Hepatocyte (in vitro differentiated cells): ENCODE data around the gene FAM83E.

Source experiments
- EZH2phosphoT487 ChIP-seq: fragments of 200-600 bp; sonication (generic); IDR thresholded peaks from one replicate; pipeline ENCODE4 v1.6.1; 2018; ENCODE audit warnings: antibody characterized with exemption, mild to moderate bottlenecking, low read depth, moderate library complexity; ENCODE audit not compliant: unreplicated experiment, severe bottlenecking
- TF ChIP-seq, protein P1 (sequence below): fragments of 200-600 bp; sonication (generic); IDR thresholded peaks from 2 replicates; pipeline ENCODE4 v1.5.1; 2016; ENCODE audit warnings: antibody characterized with exemption, mild to moderate bottlenecking; ENCODE audit not compliant: poor library complexity

DNA sequence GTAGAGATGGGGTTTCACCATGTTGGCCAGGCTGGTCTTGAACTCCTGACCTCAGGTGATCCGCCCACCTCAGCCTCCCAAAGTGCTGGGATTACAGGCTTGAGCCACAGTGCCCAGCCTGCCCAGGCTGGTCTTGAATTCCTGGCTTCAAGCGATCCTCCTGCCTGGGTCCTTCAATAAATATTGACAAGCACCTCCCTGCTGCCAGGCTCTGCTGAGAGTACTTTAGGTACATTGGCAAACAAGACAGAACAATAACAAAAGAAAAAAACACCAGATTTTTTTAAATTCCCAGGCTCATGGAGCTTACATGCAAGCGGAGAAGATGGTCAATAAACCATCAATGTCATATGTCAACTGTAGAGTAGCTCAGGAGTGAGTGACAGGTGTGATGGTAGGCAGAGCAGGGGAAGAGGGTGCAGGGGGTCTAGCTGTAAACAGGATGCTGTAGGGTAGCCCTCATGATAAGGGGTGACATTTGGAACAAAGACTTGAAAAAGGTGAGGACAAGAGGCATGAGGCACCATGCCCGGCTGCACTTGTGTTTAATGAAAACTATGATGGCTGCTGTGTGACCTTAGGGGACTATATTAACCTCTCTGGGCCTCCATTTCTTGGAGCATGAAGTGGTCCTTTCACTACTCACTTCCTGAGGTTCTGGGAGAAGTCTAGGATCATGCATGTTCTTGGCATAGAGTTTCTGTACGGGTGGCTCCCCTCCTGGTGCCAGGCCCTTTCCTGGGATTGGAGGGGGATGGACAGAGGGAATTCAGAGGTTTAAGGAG is 43.3 kb downstream of the FAM83E start:
- TF ChIP-seq, protein P1, sequence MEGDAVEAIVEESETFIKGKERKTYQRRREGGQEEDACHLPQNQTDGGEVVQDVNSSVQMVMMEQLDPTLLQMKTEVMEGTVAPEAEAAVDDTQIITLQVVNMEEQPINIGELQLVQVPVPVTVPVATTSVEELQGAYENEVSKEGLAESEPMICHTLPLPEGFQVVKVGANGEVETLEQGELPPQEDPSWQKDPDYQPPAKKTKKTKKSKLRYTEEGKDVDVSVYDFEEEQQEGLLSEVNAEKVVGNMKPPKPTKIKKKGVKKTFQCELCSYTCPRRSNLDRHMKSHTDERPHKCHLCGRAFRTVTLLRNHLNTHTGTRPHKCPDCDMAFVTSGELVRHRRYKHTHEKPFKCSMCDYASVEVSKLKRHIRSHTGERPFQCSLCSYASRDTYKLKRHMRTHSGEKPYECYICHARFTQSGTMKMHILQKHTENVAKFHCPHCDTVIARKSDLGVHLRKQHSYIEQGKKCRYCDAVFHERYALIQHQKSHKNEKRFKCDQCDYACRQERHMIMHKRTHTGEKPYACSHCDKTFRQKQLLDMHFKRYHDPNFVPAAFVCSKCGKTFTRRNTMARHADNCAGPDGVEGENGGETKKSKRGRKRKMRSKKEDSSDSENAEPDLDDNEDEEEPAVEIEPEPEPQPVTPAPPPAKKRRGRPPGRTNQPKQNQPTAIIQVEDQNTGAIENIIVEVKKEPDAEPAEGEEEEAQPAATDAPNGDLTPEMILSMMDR: no peak
- no peak for TF ChIP-seq EZH2phosphoT487
